ENCODE data around the gene DLG2.

Gene DLG2

GRCh38 chr11:84024266-84024665 is 1602.9 kb downstream of the DLG2 start:
- no peak for DNase-seq

- no peak for DNase-seq
Measured at GRCh38 chr11:84022695-84023094, 1604.4 kb downstream of the DLG2 start.

- no peak for DNase-seq
Measured at GRCh38 chr11:84022201-84022600, 1604.9 kb downstream of the DLG2 start.

- DNase-seq: no peak
Measured at GRCh38 chr11:84021291-84021690, 1605.9 kb downstream of the DLG2 start.

GRCh38 chr11:84019571-84020194 is 1607.5 kb downstream of the DLG2 start:
- DNase-seq: no peak

- DNase-seq: no peak
Measured at GRCh38 chr11:84014539-84014938, 1612.6 kb downstream of the DLG2 start.

- DNase-seq: no peak
Measured at GRCh38 chr11:84012171-84012826, 1614.8 kb downstream of the DLG2 start.

- no peak for DNase-seq
Measured at GRCh38 chr11:84003181-84003580, 1624.0 kb downstream of the DLG2 start.

- DNase-seq: no peak
Measured at GRCh38 chr11:83998921-83999320, 1628.2 kb downstream of the DLG2 start.

GRCh38 chr11:83990160-83990733 is 1636.9 kb downstream of the DLG2 start:
- DNase-seq: no peak

- no peak for DNase-seq
Measured at GRCh38 chr11:83982825-83983224, 1644.3 kb downstream of the DLG2 start.

- no peak for DNase-seq
Measured at GRCh38 chr11:83979593-83979992, 1647.6 kb downstream of the DLG2 start.

GRCh38 chr11:83978942-83979341 is 1648.2 kb downstream of the DLG2 start:
- no peak for DNase-seq

- no peak for DNase-seq
Measured at GRCh38 chr11:83976086-83976485, 1651.1 kb downstream of the DLG2 start.

GRCh38 chr11:83972536-83972935 is 1654.6 kb downstream of the DLG2 start:
- no peak for DNase-seq

GRCh38 chr11:83971063-83971462 is 1656.1 kb downstream of the DLG2 start:
- DNase-seq: no peak

- no peak for DNase-seq
Measured at GRCh38 chr11:83970061-83970671, 1657.0 kb downstream of the DLG2 start.

GRCh38 chr11:83957038-83957900 is 1669.9 kb downstream of the DLG2 start:
- DNase-seq: no peak

- DNase-seq: no peak
Measured at GRCh38 chr11:83956119-83956697, 1670.9 kb downstream of the DLG2 start.

GRCh38 chr11:83954780-83955179 is 1672.4 kb downstream of the DLG2 start:
- no peak for DNase-seq

GRCh38 chr11:83951521-83951920 is 1675.6 kb downstream of the DLG2 start:
- no peak for DNase-seq

- no peak for DNase-seq
Measured at GRCh38 chr11:83948200-83948599, 1678.9 kb downstream of the DLG2 start.

GRCh38 chr11:83945976-83946375 is 1681.2 kb downstream of the DLG2 start:
- no peak for DNase-seq
